Inflammatory macrophage (primary cell): ENCODE results near the gene RTCA.
"Not testable (repeated sequence)": the region's sequence is repeated elsewhere in the genome, so short reads cannot be mapped to it uniquely, and the experiment has no call there.

Experiments
- DNase-seq, 2 donors: peaks; one replicate each; pipeline ENCODE4 v3.0.0-alpha.2; 2020 to 2022

Gene RTCA

GRCh38 chr1:100309863-100310262 is 43.8 kb downstream of the RTCA start:
- DNase-seq, result no peak

GRCh38 chr1:100313382-100313781 is 47.4 kb downstream of the RTCA start:
- no peak for DNase-seq

GRCh38 chr1:100316622-100317021 is 50.6 kb downstream of the RTCA start:
- no peak for DNase-seq

- DNase-seq, result no peak
Measured at GRCh38 chr1:100320311-100321099, 54.5 kb downstream of the RTCA start.

- DNase-seq, result no peak
Measured at GRCh38 chr1:100321100-100321493, 55.1 kb downstream of the RTCA start.

- no peak for DNase-seq
Measured at GRCh38 chr1:100321506-100321905, 55.5 kb downstream of the RTCA start.

GRCh38 chr1:100322436-100323211 is 56.6 kb downstream of the RTCA start:
- peak in 1 of 2 donors; percentile 13 for DNase-seq

- no peak for DNase-seq
Measured at GRCh38 chr1:100323419-100324106, 57.5 kb downstream of the RTCA start.

- no peak for DNase-seq
Measured at GRCh38 chr1:100325415-100326324, 59.7 kb downstream of the RTCA start.

- not testable (repeated sequence) for DNase-seq
Measured at GRCh38 chr1:100326325-100326670, 60.3 kb downstream of the RTCA start.

GRCh38 chr1:100328133-100328532 is 62.1 kb downstream of the RTCA start:
- peak; percentile 2 to 13 for DNase-seq

- not testable (repeated sequence) for DNase-seq
Measured at GRCh38 chr1:100331146-100331545, 65.1 kb downstream of the RTCA start.

GRCh38 chr1:100332331-100332730 is 66.3 kb downstream of the RTCA start:
- DNase-seq, result no peak

GRCh38 chr1:100335436-100335835 is 69.4 kb downstream of the RTCA start:
- no peak for DNase-seq

GRCh38 chr1:100337878-100338277 is 71.9 kb downstream of the RTCA start:
- not testable (repeated sequence) for DNase-seq

- DNase-seq, result not testable (repeated sequence)
Measured at GRCh38 chr1:100339735-100340134, 73.7 kb downstream of the RTCA start.

GRCh38 chr1:100340494-100340893 is 74.5 kb downstream of the RTCA start:
- DNase-seq, result no peak

GRCh38 chr1:100342348-100342747 is 76.3 kb downstream of the RTCA start:
- no peak for DNase-seq
